ENCODE data around the gene COL25A1. TPM values are rescaled to one million over a fixed set of nuclear protein-coding genes. Genes with fewer than 3 reads are reported as not detected.

COL25A1 gene
- total and polyA plus RNA-seq, 2 donors (not counting 3 experiments of a cell fraction or from before 2014, with no cell fraction given), result 0.21 to 3.5 TPM

GRCh38 chr4:109325698-109326097 is 23.2 kb upstream of the COL25A1 start:
- H3K9ac ChIP-seq (replicated peaks; ENCODE audit: extremely low read depth, insufficient read depth, low read length), result no peak overlapping the region
- DNase-seq (ENCODE audit: low read depth, low spot score) (no peak), FAIRE-seq (no peak)
- no peaks in the 10 kb centered on the region for H3K79me2 ChIP-seq (ENCODE audit: control insufficient read depth, insufficient read depth, low read length)
- ChIA-PET CTCF (interaction anchor here (3.0 kb wide), 1 partner anchor 9 kb away, joined by 12 read pairs; no protein-coding TSS in a partner anchor), POLR2A (interaction anchor here (0.5 kb wide), 1 partner anchor 1671 kb away, joined by 4 read pairs; no protein-coding TSS in a partner anchor)
- no peaks in the 10 kb centered on the region for H3K27me3 ChIP-seq (ENCODE audit: control insufficient read depth in 2 of 2, insufficient read depth in 2 of 2, low read length in 2 of 2)
- intact Hi-C loops (cut with micrococcal nuclease), result no loop called here
- TF ChIP-seq JUN (IDR thresholded peaks at IDR 0.05; ENCODE audit: borderline replicate concordance, insufficient read depth, insufficient read length, low read depth), result no peak
- TF ChIP-seq MAX (IDR thresholded peaks at IDR 0.05; ENCODE audit: insufficient read depth, insufficient read length), result no peak
- TF ChIP-seq POLR2AphosphoS5 (IDR thresholded peaks at IDR 0.05; ENCODE audit: insufficient read depth, low read depth, low read length), result no peak
- TF ChIP-seq CTCF (IDR thresholded peaks at IDR 0.05; ENCODE audit: extremely low read depth in 1 of 2, insufficient read depth in 1 of 2, low read depth in 1 of 2, low read length in 2 of 2), result no peak
- TF ChIP-seq POLR2A (IDR thresholded peaks at IDR 0.05; ENCODE audit: low read depth, low read length), result no peak
- TF ChIP-seq GATA2 (IDR thresholded peaks at IDR 0.05; ENCODE audit: insufficient read depth, insufficient read length, low read depth, low read length), result no peak
- no peak for TF ChIP-seq FOS (IDR thresholded peaks at IDR 0.05; ENCODE audit: borderline replicate concordance, insufficient read depth, low read length)
- TF ChIP-seq EZH2 (IDR thresholded peaks at IDR 0.05; ENCODE audit: borderline replicate concordance, low read depth, low read length, severe bottlenecking), result no peak
- no peak for TF ChIP-seq MYC (IDR thresholded peaks at IDR 0.05; ENCODE audit: low read depth, low read length)
- no peaks in the 10 kb centered on the region for H3K9me3 ChIP-seq (replicated peaks; ENCODE audit: control insufficient read depth, insufficient read depth, low read length)
- no TSS peak for BruUV-seq (replicated peaks)
- no peak overlapping the region for H2AFZ ChIP-seq (ENCODE audit: low read depth, low read length)
- no peaks in the 10 kb centered on the region for H3K36me3 ChIP-seq (ENCODE audit: control insufficient read depth in 2 of 2, extremely low read depth in 1 of 2, insufficient read depth in 2 of 2, low read length in 2 of 2)
- no peak overlapping the region for H3K4me3 ChIP-seq (replicated peaks in 1 of 3; ENCODE audit: insufficient read depth in 1 of 3, low read depth in 1 of 3, low read length in 3 of 3)
- H3K4me1 ChIP-seq (ENCODE audit: control insufficient read depth, extremely low read depth, insufficient read depth, low read length), result no peaks in the 10 kb centered on the region
- no peaks in the 10 kb centered on the region for H4K20me1 ChIP-seq (replicated peaks; ENCODE audit: control insufficient read depth, extremely low read depth, insufficient read depth, low read length)
- no peak overlapping the region for H3K4me2 ChIP-seq (ENCODE audit: insufficient read depth, low read length)
- no peaks in the 10 kb centered on the region for H3K9me1 ChIP-seq (replicated peaks; ENCODE audit: control insufficient read depth, extremely low read depth, insufficient read depth, low read length)
- dilution Hi-C loops (cut with MboI; ENCODE audit: extremely low pct_ligation_motif_present, low sequenced_read_pairs), result no loop called here
- no peak overlapping the region for H3K27ac ChIP-seq (ENCODE audit: insufficient read depth, low read depth, low read length)
